SHP77 treated with DMSO at 0.1 percent for 48 hours (cell line): ENCODE data around the gene TIGD1.
"Not testable (repeated sequence)": the region's sequence is repeated elsewhere in the genome, so short reads cannot be mapped to it uniquely, and the experiment has no call there.

Experiments used
- DNase-seq: peaks from one replicate; lab custom pipeline; 2025; lab: John Stamatoyannopoulos, UW

The TIGD1 gene

DNA sequence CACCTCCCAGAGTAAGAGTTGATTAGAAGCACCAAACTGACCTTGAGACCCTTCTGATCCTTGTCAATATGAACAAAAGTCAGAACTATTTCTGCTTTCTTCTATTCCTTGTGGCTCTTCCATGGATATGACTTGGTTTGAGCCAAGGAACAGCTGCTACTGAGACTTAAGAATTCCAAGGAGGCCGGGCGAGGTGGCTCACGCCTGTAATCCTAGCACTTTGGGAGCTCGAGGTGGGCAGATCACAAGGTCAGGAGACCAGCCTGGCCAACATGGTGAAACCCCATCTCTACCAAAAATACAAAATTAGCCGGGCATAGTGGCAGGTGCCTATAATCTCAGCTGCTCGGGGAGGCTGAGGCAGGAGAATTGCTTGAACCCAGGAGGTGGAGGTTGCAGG is 20.1 kb upstream of the TIGD1 start:
- DNase-seq = not testable (repeated sequence)

DNA sequence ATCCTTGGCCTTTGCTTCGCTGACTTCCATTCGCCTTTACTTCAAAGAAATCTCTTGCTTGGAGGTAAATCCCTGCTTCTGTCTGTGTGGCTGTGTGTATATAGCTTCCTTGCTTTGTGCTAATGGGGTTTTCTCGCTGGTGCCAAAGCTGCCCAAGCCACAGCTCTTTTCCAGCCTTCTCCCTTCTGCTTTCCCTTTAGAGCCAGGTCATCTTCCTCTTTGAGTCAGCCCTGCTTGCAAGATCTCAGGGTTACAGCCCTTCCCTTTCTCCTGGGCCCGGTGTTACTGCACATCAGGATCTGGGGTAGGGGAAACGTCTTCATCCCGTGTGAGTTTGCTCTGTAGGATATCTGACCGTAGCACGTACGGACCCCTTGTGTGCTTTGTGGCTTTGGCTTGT is 19.2 kb upstream of the TIGD1 start:
- no peak for DNase-seq

DNA sequence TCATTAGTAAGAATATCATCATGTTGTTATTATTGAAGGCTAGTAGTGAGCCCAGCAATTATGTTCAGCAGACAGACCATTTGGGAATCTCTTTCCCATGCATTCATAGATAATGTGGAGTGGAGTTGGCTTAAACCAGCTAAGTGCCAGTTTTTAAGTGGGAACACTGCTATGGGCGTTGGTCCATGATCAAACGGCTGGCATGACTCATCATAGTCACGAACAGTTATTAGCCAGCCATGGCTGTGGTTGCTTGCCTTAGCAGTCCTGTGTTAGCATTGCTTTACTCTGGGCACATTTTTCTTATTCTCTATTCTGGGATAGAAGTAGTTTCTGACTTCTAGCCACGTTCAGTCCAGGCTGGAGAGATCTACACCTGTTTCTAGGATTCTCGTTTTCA is 17.8 kb upstream of the TIGD1 start:
- DNase-seq = no peak

DNA sequence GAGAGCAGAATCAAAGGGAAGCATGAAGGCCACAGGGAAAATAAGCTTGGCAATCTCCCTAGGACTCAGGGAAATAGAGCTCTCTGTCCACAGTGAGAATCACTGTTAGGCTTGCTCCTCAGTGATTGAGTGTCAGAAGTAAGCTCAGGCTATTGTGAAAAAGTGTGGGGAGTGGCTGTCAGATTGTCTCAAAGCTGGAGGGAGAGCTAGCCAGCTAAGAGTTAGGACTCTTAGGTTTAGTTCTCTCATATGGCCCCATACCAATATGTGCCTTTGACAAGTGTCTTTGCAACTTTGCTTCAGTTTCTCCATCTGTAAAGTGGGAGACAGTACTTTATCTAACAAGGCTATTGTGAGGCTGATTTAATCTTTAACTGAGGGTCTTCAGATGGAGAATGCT is 17.4 kb upstream of the TIGD1 start:
- no peak for DNase-seq

DNA sequence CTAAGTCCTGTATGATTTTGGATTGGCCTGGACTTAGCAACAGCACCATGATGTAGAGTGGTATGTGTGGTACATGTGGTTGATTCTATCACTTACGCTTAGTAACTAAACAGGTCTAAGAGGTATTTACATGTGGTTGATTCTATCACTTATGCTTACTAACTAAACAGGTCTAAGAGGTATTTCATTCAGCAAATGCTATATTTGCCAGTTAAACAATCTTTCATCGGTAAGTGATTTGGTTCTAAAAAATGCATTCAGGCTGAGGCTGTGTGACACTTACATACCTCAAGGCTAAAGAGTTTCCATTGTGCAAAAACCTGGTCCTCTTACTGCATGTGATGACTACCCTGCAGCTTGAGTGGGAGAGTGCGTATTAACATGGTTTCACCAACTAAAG is 13.2 kb upstream of the TIGD1 start:
- DNase-seq = no peak

DNA sequence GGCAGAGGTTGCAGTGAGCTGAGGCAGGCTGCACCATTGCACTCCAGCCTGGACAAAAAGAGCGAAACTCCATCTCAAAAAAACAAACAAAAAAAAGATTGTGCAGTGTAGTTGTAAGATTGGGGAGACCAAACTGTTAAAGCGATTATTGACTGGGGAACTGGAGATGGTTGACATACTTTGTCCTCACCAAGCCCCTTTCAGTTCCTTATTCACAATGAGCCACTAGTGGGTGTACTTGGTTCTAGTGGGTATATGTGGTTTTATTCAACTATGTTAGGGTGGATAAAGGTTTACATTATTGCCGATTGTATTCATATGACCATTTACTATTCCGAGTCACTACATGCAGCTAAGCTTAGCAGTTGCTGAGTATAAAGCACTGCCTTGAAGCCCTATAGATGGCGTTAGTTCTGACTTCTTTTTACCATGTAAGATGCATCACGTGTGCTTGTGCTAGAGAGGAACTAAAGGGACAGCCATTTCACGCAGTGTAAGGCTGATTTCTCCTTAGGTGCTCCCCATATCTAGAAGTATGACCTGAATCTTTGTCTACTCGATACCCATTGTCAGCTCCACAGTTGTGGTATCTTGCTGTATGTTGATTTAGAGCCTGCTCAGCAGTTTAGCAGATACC is 12.3 kb upstream of the TIGD1 start:
- no peak for DNase-seq

DNA sequence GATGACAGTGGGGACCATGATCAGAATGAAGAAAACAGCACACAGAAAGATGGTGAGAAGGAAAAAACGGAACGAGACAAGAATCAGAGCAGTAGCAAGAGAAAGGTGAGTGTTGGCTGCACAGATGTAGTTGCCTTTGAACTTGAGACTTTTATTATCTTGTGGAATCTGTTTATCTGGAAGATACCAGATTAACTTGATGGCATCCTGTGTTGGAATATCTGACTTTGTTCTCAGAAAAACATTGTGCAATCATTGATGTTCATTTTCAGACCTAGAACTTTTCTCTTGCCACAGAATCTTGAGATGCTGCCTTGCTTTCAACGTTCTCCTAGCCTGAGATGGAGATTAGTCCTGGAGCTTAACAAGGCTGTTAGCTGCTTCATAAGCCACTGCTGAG is 6.1 kb upstream of the TIGD1 start:
- DNase-seq = no peak

DNA sequence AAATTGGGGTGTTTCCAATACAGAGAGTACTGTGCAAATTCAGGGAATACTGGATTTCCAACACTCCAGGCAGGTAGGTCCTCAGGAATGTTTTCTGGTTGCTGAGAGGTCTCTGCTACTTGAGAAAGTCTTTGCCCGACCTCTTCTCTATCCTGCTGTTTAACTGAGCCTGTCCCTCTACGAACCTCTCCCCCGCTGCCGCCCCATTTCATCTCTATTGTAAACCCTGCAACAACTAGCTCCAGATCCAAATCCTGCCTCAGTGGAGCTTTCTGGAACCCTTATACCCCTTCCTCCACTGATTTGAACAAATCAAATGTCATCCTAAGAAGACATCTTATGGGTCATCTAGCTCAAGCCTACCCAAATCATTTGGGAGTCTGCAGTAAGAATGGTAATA is 1.4 kb upstream of the TIGD1 start:
- no peak for DNase-seq

DNA sequence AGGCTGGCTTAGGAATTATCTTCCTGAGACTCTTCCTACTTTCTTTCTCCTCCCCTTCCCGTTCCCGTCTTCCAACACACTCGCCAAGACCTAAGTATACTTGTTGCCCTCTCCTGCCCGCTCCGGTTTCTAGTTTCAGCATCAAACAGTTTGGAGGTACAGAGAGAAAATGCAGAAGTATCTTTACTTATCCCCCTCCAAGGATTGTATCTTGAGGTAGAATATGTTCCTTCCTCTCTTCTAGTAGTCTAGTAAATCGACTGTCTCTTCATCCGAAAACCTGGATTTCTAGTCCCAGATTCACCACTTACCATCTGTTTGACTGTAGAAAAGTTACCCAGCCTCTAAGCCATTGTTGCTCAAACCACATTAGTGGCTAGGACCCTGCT is 887 bp upstream of the TIGD1 start:
- no peak for DNase-seq

DNA sequence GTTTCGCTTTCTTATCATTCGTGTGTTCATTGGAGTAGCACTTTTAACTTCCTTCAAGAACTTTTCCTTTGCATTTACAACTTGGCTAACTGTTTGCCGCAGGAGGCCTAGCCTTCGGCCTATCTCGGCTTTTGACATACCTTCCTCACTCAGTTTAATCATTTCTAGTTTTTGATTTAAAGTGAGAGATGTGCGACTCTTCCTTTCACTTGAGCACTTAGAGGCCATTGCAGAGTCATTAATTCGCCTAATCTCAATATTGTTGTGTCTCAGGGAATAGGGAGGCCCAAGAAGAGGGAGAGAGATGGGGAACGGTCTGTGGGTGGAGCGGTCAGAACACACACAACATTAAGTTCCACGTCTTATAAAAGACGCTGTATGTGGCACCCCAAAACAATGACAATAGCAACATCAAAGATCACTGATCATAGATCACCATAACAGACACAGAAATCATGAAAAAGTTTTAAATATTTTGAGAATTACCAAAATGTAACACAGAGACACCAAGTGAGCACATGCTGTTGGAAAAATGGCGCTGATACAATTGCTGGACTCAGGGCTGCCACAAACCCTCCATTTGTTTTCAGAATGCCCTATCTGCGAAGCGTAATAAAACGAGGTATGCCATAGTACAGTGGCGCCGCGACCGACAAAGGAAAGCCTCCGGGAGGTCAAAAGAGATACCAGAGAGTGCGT is 553 bp downstream of the TIGD1 start:
- no peak for DNase-seq

DNA sequence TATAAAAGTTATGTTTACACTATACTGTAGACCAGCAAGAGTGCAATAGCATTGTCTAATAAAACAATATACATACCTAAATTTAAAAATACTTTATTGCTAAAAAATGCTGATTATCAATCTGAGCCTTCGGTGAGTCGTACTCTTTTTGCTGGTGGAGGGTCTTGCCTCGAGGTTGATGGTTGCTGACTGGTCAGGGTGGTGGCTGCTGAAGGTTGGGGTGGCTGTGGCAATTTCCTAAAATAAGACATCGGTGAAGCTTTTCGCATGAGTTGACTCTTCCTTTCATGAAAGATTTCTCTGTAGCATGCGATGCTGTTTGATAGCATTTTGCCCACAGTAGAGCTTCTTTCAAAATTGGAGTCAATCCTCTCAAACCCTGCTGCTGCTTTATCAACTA is 2.4 kb downstream of the TIGD1 start:
- no peak for DNase-seq

DNA sequence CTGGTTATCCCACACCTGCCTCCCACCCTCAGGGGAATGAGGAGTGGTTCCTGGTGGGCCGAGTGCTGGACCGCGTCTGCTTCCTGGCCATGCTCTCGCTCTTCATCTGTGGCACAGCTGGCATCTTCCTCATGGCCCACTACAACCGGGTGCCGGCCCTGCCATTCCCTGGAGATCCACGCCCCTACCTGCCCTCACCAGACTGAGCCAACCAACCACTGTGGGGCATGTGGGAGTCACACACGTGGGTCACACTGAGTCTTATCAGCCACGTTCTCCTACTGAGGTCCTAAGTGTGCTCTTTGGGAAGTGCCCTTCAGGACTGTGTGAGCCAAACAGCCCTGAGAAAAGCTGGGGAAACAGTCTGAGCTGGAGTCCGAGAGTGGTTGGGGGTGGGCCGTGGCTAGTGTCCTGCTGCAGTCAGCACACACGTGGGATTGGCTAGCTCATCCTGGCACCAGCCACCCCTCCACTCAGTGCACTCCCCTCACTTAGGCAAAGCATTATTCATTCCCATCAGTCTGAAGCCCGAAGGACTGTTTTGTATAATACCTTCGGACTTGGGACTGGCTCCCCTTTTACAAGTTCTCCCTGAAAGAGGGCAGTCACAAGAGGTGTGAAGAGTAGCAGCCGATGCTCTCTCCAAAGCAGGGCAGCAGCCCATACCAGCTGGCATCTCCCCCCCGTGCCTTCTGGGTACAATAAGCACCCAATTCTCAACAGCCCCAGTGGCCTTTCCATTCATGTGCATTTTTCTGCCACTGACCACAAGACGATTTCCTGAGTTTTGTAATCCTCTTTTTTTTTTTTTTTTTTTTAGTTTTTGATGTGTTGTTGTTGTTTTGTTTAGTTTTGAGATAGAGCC is 4.6 kb downstream of the TIGD1 start:
- no peak for DNase-seq

DNA sequence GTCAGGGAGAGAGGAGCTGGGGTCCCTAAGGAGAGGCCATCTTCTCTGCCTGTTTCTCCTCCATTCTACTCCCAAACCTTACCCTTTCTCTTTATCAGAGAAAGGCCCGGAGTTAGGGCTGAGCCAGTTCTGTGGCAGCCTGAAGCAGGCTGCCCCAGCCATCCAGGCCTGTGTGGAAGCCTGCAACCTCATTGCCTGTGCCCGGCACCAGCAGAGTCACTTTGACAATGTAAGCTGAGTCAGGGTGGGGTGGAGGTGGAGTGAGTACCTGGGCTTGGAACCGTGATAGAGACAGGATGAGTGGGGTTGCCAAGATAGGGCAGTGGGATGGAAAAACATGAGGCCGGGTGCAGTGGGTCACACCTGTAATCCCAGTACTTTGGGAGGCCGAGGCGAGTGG is 5.7 kb downstream of the TIGD1 start:
- no peak for DNase-seq

DNA sequence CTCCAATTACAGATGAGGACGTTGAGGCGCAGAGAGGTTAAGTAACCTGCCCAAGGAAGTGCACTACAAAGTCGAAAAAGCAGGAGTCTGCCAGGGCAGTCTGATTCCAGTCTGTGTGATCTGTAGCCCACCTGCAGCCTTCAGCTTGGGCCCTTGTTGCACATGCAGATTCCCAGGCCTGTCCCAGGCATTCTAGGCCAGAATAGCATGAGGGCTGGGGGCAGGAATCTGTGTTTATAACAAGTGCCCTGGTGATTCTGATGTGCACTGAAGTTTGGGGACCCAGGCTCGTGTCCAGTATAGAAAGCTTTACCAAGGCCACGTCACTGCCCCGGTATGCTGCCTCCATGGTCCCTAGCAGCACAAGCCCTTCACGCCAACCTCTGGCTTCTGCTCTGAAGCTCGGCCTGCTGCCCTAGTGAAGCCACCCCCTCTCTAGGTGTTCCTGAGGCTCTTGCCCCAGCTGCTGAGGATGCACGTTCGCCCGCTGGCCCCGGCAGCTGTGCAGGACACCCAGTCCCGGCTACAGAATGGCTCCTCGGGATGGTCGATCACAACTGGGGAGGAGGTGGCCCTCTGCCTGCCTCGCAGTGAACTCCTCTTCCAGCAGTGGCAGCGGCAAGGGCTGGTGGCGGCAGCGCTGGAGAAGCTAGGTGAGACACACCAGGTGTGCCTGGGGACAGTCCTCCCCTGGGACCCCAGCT is 6.3 kb downstream of the TIGD1 start:
- no peak for DNase-seq

DNA sequence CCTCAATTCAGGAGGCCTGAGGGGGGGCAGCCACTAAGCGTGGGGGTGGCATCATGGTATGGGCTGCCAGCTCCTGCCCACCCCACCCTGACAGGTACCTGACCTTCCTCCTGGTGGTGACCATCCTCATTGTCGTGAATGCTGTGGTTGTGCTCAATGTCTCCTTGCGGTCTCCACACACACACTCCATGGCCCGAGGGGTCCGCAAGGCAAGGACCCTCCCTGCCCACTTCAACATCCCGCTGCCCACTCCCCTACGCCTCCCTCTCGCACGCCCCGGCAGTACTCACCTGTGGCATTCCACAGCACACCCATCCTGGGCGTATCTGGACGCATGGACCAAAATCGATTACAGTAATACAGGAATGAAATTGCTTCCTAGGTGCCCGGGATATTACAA is 6.9 kb downstream of the TIGD1 start:
- DNase-seq = no peak

DNA sequence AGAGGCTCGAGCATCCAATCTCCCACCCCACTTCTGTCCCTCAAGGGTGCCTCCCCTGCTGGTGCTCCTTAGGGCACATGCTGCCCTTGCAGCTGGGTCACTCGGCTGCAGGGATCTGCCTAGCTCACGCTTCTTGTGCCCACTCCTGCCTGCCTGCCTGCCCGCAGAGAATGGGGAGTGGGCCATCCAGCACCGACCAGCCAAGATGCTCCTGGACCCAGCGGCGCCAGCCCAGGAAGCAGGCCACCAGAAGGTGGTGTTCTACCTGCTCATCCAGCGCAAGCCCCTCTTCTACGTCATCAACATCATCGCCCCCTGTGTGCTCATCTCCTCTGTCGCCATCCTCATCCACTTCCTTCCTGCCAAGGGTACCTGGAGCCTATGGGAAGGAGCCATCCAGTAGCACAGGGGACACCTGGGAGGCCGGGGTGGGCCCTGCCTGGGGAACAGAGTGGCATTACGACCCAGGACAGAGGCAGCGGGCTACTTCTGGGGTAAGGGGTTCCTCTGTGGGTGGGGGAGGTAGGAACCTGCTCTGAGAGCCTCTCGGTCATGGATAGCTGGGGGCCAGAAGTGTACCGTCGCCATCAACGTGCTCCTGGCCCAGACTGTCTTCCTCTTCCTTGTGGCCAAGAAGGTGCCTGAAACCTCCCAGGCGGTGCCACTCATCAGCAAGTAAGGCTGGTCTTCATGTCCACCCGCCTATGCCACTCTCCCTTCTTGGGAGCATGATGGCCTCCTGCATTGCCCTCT is 7.5 kb downstream of the TIGD1 start:
- DNase-seq = no peak

DNA sequence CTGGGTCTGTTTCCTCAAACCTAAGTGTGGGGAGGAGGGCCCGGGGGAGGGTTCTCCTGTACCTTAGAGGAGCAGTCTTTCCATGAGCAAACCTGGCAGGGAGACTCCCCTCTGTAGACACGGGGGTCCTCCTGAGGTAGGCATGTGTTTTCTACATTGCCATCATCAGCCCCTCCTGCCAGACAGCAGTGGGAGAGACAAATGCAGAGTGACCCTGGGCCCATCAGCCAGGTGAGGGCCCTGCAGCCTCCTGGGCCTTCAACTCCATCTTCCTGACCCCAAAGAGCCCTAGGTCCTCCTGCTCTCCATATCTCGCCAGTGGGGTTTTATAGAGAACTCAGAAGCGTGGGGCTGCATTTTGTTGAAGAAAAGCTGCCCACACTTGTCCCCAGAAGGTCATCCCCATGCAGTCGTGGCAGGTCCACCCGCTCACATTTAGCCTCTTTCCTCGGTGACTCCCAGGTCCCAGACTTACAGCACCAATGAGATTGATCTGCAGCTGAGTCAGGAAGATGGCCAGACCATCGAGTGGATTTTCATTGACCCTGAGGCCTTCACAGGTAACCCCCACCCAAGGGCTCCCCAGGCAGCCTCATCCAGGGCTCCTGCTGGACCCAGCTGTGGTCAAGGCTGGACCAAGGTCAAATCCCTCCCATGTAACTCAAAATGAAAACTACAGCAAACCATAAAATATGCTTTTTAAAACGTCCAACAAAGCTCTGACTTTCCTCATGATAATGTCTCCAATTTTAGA is 8.2 kb downstream of the TIGD1 start:
- no peak for DNase-seq

DNA sequence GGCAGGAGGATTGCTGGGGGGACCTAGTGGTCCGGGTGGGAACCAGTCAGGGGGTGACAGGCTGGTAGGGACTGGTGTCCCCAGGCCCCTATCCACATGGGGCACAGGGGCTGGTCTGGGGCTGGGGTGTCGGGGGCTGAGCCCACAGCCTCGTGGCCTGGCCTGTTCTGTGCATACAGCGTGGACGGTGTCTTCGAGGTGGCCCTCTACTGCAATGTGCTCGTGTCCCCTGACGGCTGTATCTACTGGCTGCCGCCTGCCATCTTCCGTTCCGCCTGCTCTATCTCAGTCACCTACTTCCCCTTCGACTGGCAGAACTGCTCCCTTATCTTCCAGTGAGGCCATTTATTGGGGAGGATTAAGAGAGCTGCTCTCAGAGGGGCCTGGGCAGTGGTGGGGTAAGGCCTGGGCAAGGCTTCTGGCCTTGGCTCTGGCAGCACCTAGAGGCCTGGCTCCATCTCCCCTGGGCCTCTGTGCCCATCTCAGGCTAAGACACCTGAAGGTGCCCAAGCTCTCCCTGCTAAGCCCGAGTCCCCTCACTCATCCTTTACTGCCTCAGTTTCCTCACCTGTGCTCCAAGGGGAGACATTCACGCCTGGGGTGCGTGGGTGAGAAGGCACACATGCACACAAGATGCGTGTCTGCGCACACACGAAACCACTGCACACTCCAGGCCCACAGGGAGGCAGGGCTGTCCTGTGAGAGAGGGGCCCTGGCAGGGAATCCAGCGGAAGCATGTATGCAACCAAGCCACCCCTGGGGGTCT is 9.0 kb downstream of the TIGD1 start:
- DNase-seq = no peak

DNA sequence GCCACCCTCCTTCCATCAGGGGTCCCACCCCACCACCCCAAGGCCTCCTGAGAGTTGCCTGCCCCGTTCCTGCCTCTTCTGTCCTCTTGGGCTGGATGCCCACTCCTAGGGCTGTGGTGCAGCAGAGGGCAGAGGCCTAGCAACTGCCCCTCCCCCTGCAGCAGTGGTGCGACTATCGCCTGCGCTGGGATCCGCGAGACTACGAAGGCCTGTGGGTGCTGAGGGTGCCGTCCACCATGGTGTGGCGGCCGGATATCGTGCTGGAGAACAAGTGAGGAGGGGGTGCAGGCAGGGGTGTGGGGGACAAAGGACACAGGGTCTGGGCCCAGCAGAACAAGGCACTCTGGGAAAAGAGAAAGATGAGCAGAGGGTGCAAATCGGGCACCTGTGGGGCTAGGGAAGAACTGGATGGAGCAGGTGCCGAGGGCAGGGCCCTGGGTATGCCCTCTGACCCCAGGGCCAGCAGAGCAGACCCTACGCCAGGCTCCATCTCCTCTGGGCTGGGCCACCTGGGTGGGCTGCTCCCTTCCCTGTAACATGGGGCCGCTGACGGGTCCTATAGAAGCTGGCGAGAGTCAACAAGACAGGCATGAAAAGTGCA is 9.8 kb downstream of the TIGD1 start:
- no peak for DNase-seq
